H9 (cell line): ENCODE data around the gene ALDH1A2. TPM values are rescaled to one million over a fixed set of nuclear protein-coding genes. Genes with fewer than 3 reads are reported as not detected.

ENCODE experiments used
- DNase-seq: peaks from one replicate; pipeline ENCODE4 v3.0.0-alpha.2; 2017
- H2AFZ ChIP-seq: one replicate; pipeline ENCODE4 v1.6.1; 2013; ENCODE audit warnings: mild to moderate bottlenecking, low read length, control low read depth, moderate library complexity
- H2AK5ac ChIP-seq: 2 replicates; pipeline ENCODE4 v1.6.1; 2013; ENCODE audit warnings: low read length, control low read depth, mixed read lengths; ENCODE audit not compliant: insufficient read length
- H2BK120ac ChIP-seq: one replicate; pipeline ENCODE4 v1.6.1; 2013; ENCODE audit warnings: low read depth, mild to moderate bottlenecking, low read length, control low read depth, inconsistent platforms; ENCODE audit not compliant: poor library complexity, severe bottlenecking
- H2BK12ac ChIP-seq: 2 replicates; pipeline ENCODE4 v1.6.1; 2013; ENCODE audit warnings: low read length, control low read depth, mixed read lengths, low read depth; ENCODE audit not compliant: insufficient read length
- H2BK15ac ChIP-seq: 2 replicates; pipeline ENCODE4 v1.6.1; 2013; ENCODE audit warnings: low read depth, low read length, control low read depth
- H2BK20ac ChIP-seq: one replicate; pipeline ENCODE4 v1.6.1; 2013; ENCODE audit warnings: low read depth, mild to moderate bottlenecking, low read length, control low read depth, inconsistent platforms; ENCODE audit not compliant: poor library complexity, severe bottlenecking
- H2BK5ac ChIP-seq: 2 replicates; pipeline ENCODE4 v1.6.1; 2013; ENCODE audit warnings: low read length, control low read depth, mixed read lengths; ENCODE audit not compliant: insufficient read length
- H3K14ac ChIP-seq: 2 replicates; pipeline ENCODE4 v1.6.1; 2013; ENCODE audit warnings: low read length, control low read depth; ENCODE audit not compliant: insufficient read depth
- H3K18ac ChIP-seq: 2 replicates; pipeline ENCODE4 v1.6.1; 2013; ENCODE audit warnings: low read depth, mild to moderate bottlenecking, mixed read lengths, low read length, control low read depth; ENCODE audit not compliant: insufficient read length
- H3K23ac ChIP-seq: 2 replicates; pipeline ENCODE4 v1.6.1; 2013; ENCODE audit warnings: low read length, control low read depth, mixed read lengths, low read depth; ENCODE audit not compliant: insufficient read length
- H3K23me2 ChIP-seq: 2 replicates; pipeline ENCODE4 v1.6.1; 2013; ENCODE audit warnings: low read depth, mild to moderate bottlenecking, mixed read lengths, low read length, control low read depth; ENCODE audit not compliant: insufficient read length, poor library complexity, severe bottlenecking
- H3K27ac ChIP-seq: 2 replicates; pipeline ENCODE4 v1.5.1; 2013; ENCODE audit warnings: low read length, control low read depth, mixed read lengths, low read depth; ENCODE audit not compliant: insufficient read length
- H3K27me3 ChIP-seq: 2 replicates; pipeline ENCODE4 v1.6.1; 2013; ENCODE audit warnings: low read length, control low read depth, inconsistent platforms; ENCODE audit not compliant: insufficient read depth
- H3K4ac ChIP-seq: 2 replicates; pipeline ENCODE4 v1.6.1; 2013; ENCODE audit warnings: low read depth, mild to moderate bottlenecking, control low read depth, inconsistent platforms, low read length, moderate library complexity
- H3K4me1 ChIP-seq: 2 replicates; pipeline ENCODE4 v1.6.1; 2013; ENCODE audit warnings: low read length, control low read depth, inconsistent platforms; ENCODE audit not compliant: insufficient read depth
- H3K4me2 ChIP-seq: 2 replicates; pipeline ENCODE4 v1.6.1; 2013; ENCODE audit warnings: low read length, control low read depth, mixed read lengths; ENCODE audit not compliant: insufficient read length, insufficient read depth
- H3K56ac ChIP-seq: 2 replicates; pipeline ENCODE4 v1.6.1; 2013; ENCODE audit warnings: low read depth, mild to moderate bottlenecking, mixed read lengths, low read length, control low read depth; ENCODE audit not compliant: insufficient read length
- H3K79me1 ChIP-seq: 2 replicates; pipeline ENCODE4 v1.6.1; 2013; ENCODE audit warnings: low read depth, mild to moderate bottlenecking, moderate library complexity, low read length, control low read depth, inconsistent platforms; ENCODE audit not compliant: insufficient read depth, poor library complexity, severe bottlenecking
- H3K79me2 ChIP-seq: 2 replicates; pipeline ENCODE4 v1.6.1; 2013; ENCODE audit warnings: low read length, control low read depth, inconsistent platforms; ENCODE audit not compliant: insufficient read depth
- H3K9ac ChIP-seq: 2 replicates; pipeline ENCODE4 v1.6.1; 2013; ENCODE audit warnings: low read length, control low read depth, mixed read lengths; ENCODE audit not compliant: insufficient read length; ENCODE audit errors: extremely low read depth
- H3K9me3 ChIP-seq: one replicate; pipeline ENCODE4 v1.6.1; 2013; ENCODE audit warnings: low read depth, low read length, inconsistent platforms; ENCODE audit not compliant: control insufficient read depth
- H3T11ph ChIP-seq: one replicate; pipeline ENCODE4 v1.6.1; 2013; ENCODE audit warnings: mild to moderate bottlenecking, low read length, control low read depth, inconsistent platforms
- H4K20me1 ChIP-seq: one replicate; pipeline ENCODE4 v1.6.1; 2013; ENCODE audit not compliant: control insufficient read depth, insufficient read length, insufficient read depth
- H4K5ac ChIP-seq: 2 replicates; pipeline ENCODE4 v1.6.1; 2013; ENCODE audit warnings: low read depth, mild to moderate bottlenecking, mixed read lengths, low read length, control low read depth; ENCODE audit not compliant: insufficient read length
- H4K8ac ChIP-seq: replicated peaks from 2 replicates; pipeline ENCODE4 v1.6.1; 2013; ENCODE audit warnings: low read length, control low read depth, mixed read lengths, low read depth; ENCODE audit not compliant: insufficient read length
- H4K91ac ChIP-seq: 2 replicates; pipeline ENCODE4 v1.6.1; 2013; ENCODE audit warnings: low read depth, mild to moderate bottlenecking, moderate library complexity, mixed read lengths, low read length, control low read depth; ENCODE audit not compliant: insufficient read length
- H3K27ac Mint-ChIP-seq, 3 experiments: 2 replicates in 2 of 3; 3 replicates in 1 of 3; pipeline ENCODE4 v1.8.0; 2020 to 2021; ENCODE audit warnings: mixed read lengths in 3 of 3, mild to moderate bottlenecking in 1 of 3, moderate library complexity in 1 of 3
- H3K27me3 Mint-ChIP-seq: 2 replicates; pipeline ENCODE4 v1.8.0; 2021; ENCODE audit warnings: low read depth, mild to moderate bottlenecking, moderate library complexity, mixed read lengths
- H3K36me3 Mint-ChIP-seq, 3 experiments: 2 replicates in 2 of 3; 3 replicates in 1 of 3; pipeline ENCODE4 v1.8.0; 2020 to 2021; ENCODE audit warnings: low read depth in 3 of 3, mixed read lengths in 3 of 3; ENCODE audit not compliant: insufficient read depth in 1 of 3
- H3K4me1 Mint-ChIP-seq, 2 experiments: 2 replicates each; pipeline ENCODE4 v1.8.0; 2020; ENCODE audit warnings: mixed read lengths in 2 of 2
- H3K4me3 Mint-ChIP-seq, 2 experiments: 2 replicates in 1 of 2; 3 replicates in 1 of 2; pipeline ENCODE4 v1.8.0; 2020 to 2021; ENCODE audit warnings: mild to moderate bottlenecking in 2 of 2, mixed read lengths in 2 of 2, moderate library complexity in 1 of 2
- H3K9me3 Mint-ChIP-seq, 2 experiments: 2 replicates in 1 of 2; 3 replicates in 1 of 2; pipeline ENCODE4 v1.8.0; 2020; ENCODE audit warnings: mild to moderate bottlenecking in 2 of 2, mixed read lengths in 2 of 2, moderate library complexity in 1 of 2
- WGBS: extraction: QIAGEN DNeasy Blood & Tissue Kit; methylation state at CpG from one replicate; pipeline ENCODE4 v1.1.7; 2013; ENCODE audit warnings: missing lambda C conversion rate, low lambda C conversion rate, mixed read lengths; ENCODE audit not compliant: insufficient read length; ENCODE audit errors: extremely low coverage; 5-methylcytosine and 5-hydroxymethylcytosine counted together
- total RNA-seq: library from RNA; stranded (reverse); gene quantifications from 2 replicates; pipeline ENCODE4 v1.2.1, GENCODE V29; 2021
- TF ChIP-seq, protein P1 (sequence below): fragments of 200-600 bp; sonication (generic); conservative IDR thresholded peaks from 3 replicates; pipeline ENCODE4 v1.8.0; 2021; ENCODE audit warnings: antibody characterized with exemption, mild to moderate bottlenecking

ALDH1A2 gene
- total RNA-seq, 1 experiment from 2014 or later: 0.72 TPM

DNA sequence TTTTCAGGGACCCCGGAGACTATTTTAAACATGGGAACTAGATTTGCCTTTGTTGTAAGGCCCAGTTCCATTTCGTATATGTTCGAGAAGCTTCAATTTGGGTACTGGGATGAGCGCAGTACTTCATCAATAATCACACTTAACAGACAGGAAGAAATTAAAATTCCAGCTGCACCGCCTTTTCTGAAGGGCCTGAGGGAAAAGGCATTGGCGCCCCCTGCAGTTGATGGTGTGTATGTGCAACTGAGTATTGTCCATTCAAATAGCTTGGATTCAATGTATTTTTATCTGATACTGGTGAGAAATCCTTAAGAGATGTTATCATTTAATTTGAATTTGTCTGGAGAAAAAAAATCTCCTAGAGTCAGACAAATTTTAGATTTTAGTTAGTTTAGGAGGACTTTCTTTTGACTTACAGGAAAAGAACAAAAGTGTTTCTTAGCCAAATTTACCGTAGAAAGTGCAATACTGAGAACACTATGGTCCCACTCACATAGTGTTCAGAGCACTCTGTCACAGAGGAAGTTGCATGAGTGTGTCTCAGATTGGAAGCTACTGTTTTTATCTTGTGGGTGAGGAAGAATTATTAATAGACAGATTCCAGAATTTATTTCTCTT lies 5.4 kb upstream of the ALDH1A2 start:
- Histone ChIP-seq H3K27me3 (peaks cover 5% of the 10 kb centered on the region; the same call in 1 of the 2 replicates), H4K8ac (no peak overlapping the region), H4K91ac (no peak overlapping the region), H3K4me1 (no peaks in the 10 kb centered on the region), H2AFZ (no peak overlapping the region), H3K27ac (no peak overlapping the region), H3K4me2 (no peak overlapping the region), H3K9ac (no peak overlapping the region), H3K79me1 (no peaks in the 10 kb centered on the region), H3K79me2 (no peaks in the 10 kb centered on the region), H3K14ac (no peak overlapping the region), H3K4ac (no peak overlapping the region), H2BK5ac (no peak overlapping the region), H3T11ph (no peak overlapping the region), H2BK120ac (no peak overlapping the region), H3K56ac (no peak overlapping the region), H4K5ac (no peak overlapping the region), H3K23ac (no peak overlapping the region), H3K9me3 (no peaks in the 10 kb centered on the region), H2BK12ac (no peak overlapping the region), H2AK5ac (no peak overlapping the region), H3K18ac (no peak overlapping the region), H2BK15ac (no peak overlapping the region), H2BK20ac (no peak overlapping the region), H4K20me1 (no peaks in the 10 kb centered on the region), H3K23me2 (peaks cover 4% of the 10 kb centered on the region)
- peak; percentile 50 for DNase-seq
- H3K4me3 Mint-ChIP-seq: no peak overlapping the region
- WGBS: no CpG with 5 or more reads among the region's 7 CpGs
- peaks cover 43% of the 10 kb centered on the region for H3K27me3 Mint-ChIP-seq
- peaks cover 4 to 6% of the 10 kb centered on the region in 2 experiments for H3K4me1 Mint-ChIP-seq
- H3K27ac Mint-ChIP-seq: no peak overlapping the region
- TF ChIP-seq, protein P1, sequence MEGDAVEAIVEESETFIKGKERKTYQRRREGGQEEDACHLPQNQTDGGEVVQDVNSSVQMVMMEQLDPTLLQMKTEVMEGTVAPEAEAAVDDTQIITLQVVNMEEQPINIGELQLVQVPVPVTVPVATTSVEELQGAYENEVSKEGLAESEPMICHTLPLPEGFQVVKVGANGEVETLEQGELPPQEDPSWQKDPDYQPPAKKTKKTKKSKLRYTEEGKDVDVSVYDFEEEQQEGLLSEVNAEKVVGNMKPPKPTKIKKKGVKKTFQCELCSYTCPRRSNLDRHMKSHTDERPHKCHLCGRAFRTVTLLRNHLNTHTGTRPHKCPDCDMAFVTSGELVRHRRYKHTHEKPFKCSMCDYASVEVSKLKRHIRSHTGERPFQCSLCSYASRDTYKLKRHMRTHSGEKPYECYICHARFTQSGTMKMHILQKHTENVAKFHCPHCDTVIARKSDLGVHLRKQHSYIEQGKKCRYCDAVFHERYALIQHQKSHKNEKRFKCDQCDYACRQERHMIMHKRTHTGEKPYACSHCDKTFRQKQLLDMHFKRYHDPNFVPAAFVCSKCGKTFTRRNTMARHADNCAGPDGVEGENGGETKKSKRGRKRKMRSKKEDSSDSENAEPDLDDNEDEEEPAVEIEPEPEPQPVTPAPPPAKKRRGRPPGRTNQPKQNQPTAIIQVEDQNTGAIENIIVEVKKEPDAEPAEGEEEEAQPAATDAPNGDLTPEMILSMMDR: peak; percentile 97
- H3K9me3 Mint-ChIP-seq: no peaks in the 10 kb centered on the region
- H3K36me3 Mint-ChIP-seq: no peaks in the 10 kb centered on the region
